ENCODE data around the gene PIMREG.

Gene PIMREG

GRCh38 chr17:6470146-6470718, 26.0 kb downstream of the PIMREG start:
- Histone ChIP-seq H3K9me3 (ENCODE audit: low read depth, low read length) (no peaks in the 10 kb centered on the region), H3K9ac (ENCODE audit: insufficient read length) (no peak overlapping the region)
- TF ChIP-seq EZH2 (IDR thresholded peaks at IDR 0.05): no peak
- no peak for TF ChIP-seq FOXP2 (optimal IDR thresholded peaks at IDR 0.05; ENCODE audit: control extremely low read depth, extremely low read length, insufficient read depth)
- no peak for TF ChIP-seq POLR2AphosphoS5 (IDR thresholded peaks at IDR 0.05; ENCODE audit: borderline replicate concordance, low read depth, low read length)

GRCh38 chr17:6470751-6471521, 26.7 kb downstream of the PIMREG start:
- TF ChIP-seq POLR2AphosphoS5 (IDR thresholded peaks at IDR 0.05; ENCODE audit: borderline replicate concordance, low read depth, low read length) (no peak), EZH2 (IDR thresholded peaks at IDR 0.05) (no peak), FOXP2 (optimal IDR thresholded peaks at IDR 0.05; ENCODE audit: control extremely low read depth, extremely low read length, insufficient read depth) (no peak)
- no peak for DNase-seq (ENCODE audit: low read depth, low spot score)
- H3K27ac ChIP-seq: no peak overlapping the region
- no peak overlapping the region for H3K4me3 ChIP-seq
- no peaks in the 10 kb centered on the region for H3K36me3 ChIP-seq (ENCODE audit: insufficient read depth, low read length)
- H3K9me3 ChIP-seq (ENCODE audit: low read depth, low read length): no peaks in the 10 kb centered on the region
- no peak overlapping the region for H3K9ac ChIP-seq (ENCODE audit: insufficient read length)

More at GRCh38 chr17:6470146-6470718, 26.0 kb downstream of the PIMREG start:
- no peak for DNase-seq (ENCODE audit: low read depth, low spot score)
- Histone ChIP-seq H3K36me3 (ENCODE audit: insufficient read depth, low read length) (no peaks in the 10 kb centered on the region), H3K27ac (no peak overlapping the region), H3K4me3 (no peak overlapping the region)

GRCh38 chr17:6471531-6472465, 27.5 kb downstream of the PIMREG start:
- TF ChIP-seq EZH2 (IDR thresholded peaks at IDR 0.05) (no peak), FOXP2 (optimal IDR thresholded peaks at IDR 0.05; ENCODE audit: control extremely low read depth, extremely low read length, insufficient read depth) (no peak), POLR2AphosphoS5 (IDR thresholded peaks at IDR 0.05; ENCODE audit: borderline replicate concordance, low read depth, low read length) (no peak)
- H3K9me3 ChIP-seq (ENCODE audit: low read depth, low read length): no peaks in the 10 kb centered on the region
- no peak overlapping the region for H3K4me3 ChIP-seq
- no peak overlapping the region for H3K27ac ChIP-seq
- H3K36me3 ChIP-seq (ENCODE audit: insufficient read depth, low read length): no peaks in the 10 kb centered on the region
- H3K9ac ChIP-seq (ENCODE audit: insufficient read length): no peak overlapping the region
- DNase-seq (ENCODE audit: low read depth, low spot score): no peak

- H3K36me3 ChIP-seq (ENCODE audit: insufficient read depth, low read length): no peaks in the 10 kb centered on the region
- H3K9me3 ChIP-seq (ENCODE audit: low read depth, low read length): no peaks in the 10 kb centered on the region
- no peak overlapping the region for H3K9ac ChIP-seq (ENCODE audit: insufficient read length)
- no peak for DNase-seq (ENCODE audit: low read depth, low spot score)
- TF ChIP-seq POLR2AphosphoS5 (IDR thresholded peaks at IDR 0.05; ENCODE audit: borderline replicate concordance, low read depth, low read length) (no peak), FOXP2 (optimal IDR thresholded peaks at IDR 0.05; ENCODE audit: control extremely low read depth, extremely low read length, insufficient read depth) (no peak), EZH2 (IDR thresholded peaks at IDR 0.05) (no peak)
- no peak overlapping the region for H3K4me3 ChIP-seq
- H3K27ac ChIP-seq: no peak overlapping the region
These were observed 28.3 kb downstream of the PIMREG start for GRCh38 chr17:6472517-6472916.

- DNase-seq (ENCODE audit: low read depth, low spot score): no peak
- no peaks in the 10 kb centered on the region for H3K36me3 ChIP-seq (ENCODE audit: insufficient read depth, low read length)
- no peak overlapping the region for H3K9ac ChIP-seq (ENCODE audit: insufficient read length)
- no peak overlapping the region for H3K27ac ChIP-seq
- no peaks in the 10 kb centered on the region for H3K9me3 ChIP-seq (ENCODE audit: low read depth, low read length)
- H3K4me3 ChIP-seq: no peak overlapping the region
- no peak for TF ChIP-seq EZH2 (IDR thresholded peaks at IDR 0.05)
- TF ChIP-seq POLR2AphosphoS5 (IDR thresholded peaks at IDR 0.05; ENCODE audit: borderline replicate concordance, low read depth, low read length): no peak
- TF ChIP-seq FOXP2 (optimal IDR thresholded peaks at IDR 0.05; ENCODE audit: control extremely low read depth, extremely low read length, insufficient read depth): no peak
These were observed 29.0 kb downstream of the PIMREG start for GRCh38 chr17:6473128-6473767.

GRCh38 chr17:6474376-6474775, 30.1 kb downstream of the PIMREG start:
- Histone ChIP-seq H3K4me3 (no peak overlapping the region), H3K9ac (ENCODE audit: insufficient read length) (no peak overlapping the region), H3K9me3 (ENCODE audit: low read depth, low read length) (no peaks in the 10 kb centered on the region), H3K36me3 (ENCODE audit: insufficient read depth, low read length) (no peaks in the 10 kb centered on the region), H3K27ac (no peak overlapping the region)
- TF ChIP-seq EZH2 (IDR thresholded peaks at IDR 0.05): no peak
- TF ChIP-seq FOXP2 (optimal IDR thresholded peaks at IDR 0.05; ENCODE audit: control extremely low read depth, extremely low read length, insufficient read depth): no peak
- no peak for TF ChIP-seq POLR2AphosphoS5 (IDR thresholded peaks at IDR 0.05; ENCODE audit: borderline replicate concordance, low read depth, low read length)
- DNase-seq (ENCODE audit: low read depth, low spot score): no peak

GRCh38 chr17:6474906-6475305, 30.7 kb downstream of the PIMREG start:
- Histone ChIP-seq H3K4me3 (no peak overlapping the region), H3K9ac (ENCODE audit: insufficient read length) (no peak overlapping the region), H3K36me3 (ENCODE audit: insufficient read depth, low read length) (no peaks in the 10 kb centered on the region), H3K27ac (no peak overlapping the region), H3K9me3 (ENCODE audit: low read depth, low read length) (no peaks in the 10 kb centered on the region)
- TF ChIP-seq FOXP2 (optimal IDR thresholded peaks at IDR 0.05; ENCODE audit: control extremely low read depth, extremely low read length, insufficient read depth): no peak
- no peak for TF ChIP-seq EZH2 (IDR thresholded peaks at IDR 0.05)
- TF ChIP-seq POLR2AphosphoS5 (IDR thresholded peaks at IDR 0.05; ENCODE audit: borderline replicate concordance, low read depth, low read length): no peak
- no peak for DNase-seq (ENCODE audit: low read depth, low spot score)
